ENCODE measurements around the gene RPUSD1. TPM values are rescaled to one million over a fixed set of nuclear protein-coding genes. Genes with fewer than 3 reads are reported as not detected.

RPUSD1 gene
- total and polyA plus RNA-seq, 12 donors, result 1.1 to 40.1 (median 20.4) TPM

- no peak for DNase-seq
- Histone ChIP-seq H3K4me1 (replicated peaks in 1 of 2) (peaks cover 0 to 5% of the 10 kb centered on the region in 2 donors), H3K27me3 (peaks cover 28% of the 10 kb centered on the region), H3K4me3 (peak overlapping the region in 1 of 4 donors; percentile 39), H3K9me3 (replicated peaks in 1 of 3) (no peaks in the 10 kb centered on the region), H3K27ac (no peak overlapping the region), H3K36me3 (replicated peaks in 1 of 2) (no peaks in the 10 kb centered on the region)
- TF ChIP-seq CTCF (IDR thresholded peaks at IDR 0.05) (no peak), POLR2A (IDR thresholded peaks at IDR 0.05) (no peak)
- WGBS, 4 donors, result 55 to 66% (median 60%) methylated on average over 22 of the region's 22 CpGs
- intact Hi-C loops (cut with DNase I), result loop anchor here (2.0 to 5.0 kb wide), 2 partner anchors 241 to 243 kb away; no protein-coding TSS in a partner anchor
Measured at GRCh38 chr16:813916-814412, 25.8 kb upstream of the RPUSD1 start.

GRCh38 chr16:813204-813915 is 25.2 kb upstream of the RPUSD1 start:
- Histone ChIP-seq H3K36me3 (replicated peaks in 1 of 2) (no peaks in the 10 kb centered on the region), H3K27me3 (peaks cover 28% of the 10 kb centered on the region), H3K9me3 (replicated peaks in 1 of 3) (no peaks in the 10 kb centered on the region), H3K4me1 (replicated peaks in 1 of 2) (peaks cover 0 to 5% of the 10 kb centered on the region in 2 donors), H3K4me3 (peak overlapping the region in 1 of 4 donors; percentile 39), H3K27ac (no peak overlapping the region)
- WGBS, 4 donors, result 1 to 19% (median 9%) methylated on average over 11 to 67 of the region's 67 CpGs
- DNase-seq, result peak in 5 of 7 donors; percentile 50 to 62 (median 57)
- intact Hi-C loops (cut with DNase I), result loop anchor here in 1 of 2 donors (5.0 kb wide), 1 partner anchor 244 kb away; no protein-coding TSS in a partner anchor
- TF ChIP-seq CTCF (IDR thresholded peaks at IDR 0.05) (peak in 5 of 6 experiments; percentile 42 to 82 (median 57)), POLR2A (IDR thresholded peaks at IDR 0.05) (no peak)

GRCh38 chr16:808085-808386 is 19.9 kb upstream of the RPUSD1 start:
- Histone ChIP-seq H3K36me3 (replicated peaks in 1 of 2) (no peaks in the 10 kb centered on the region), H3K27me3 (peaks cover 2% of the 10 kb centered on the region), H3K9me3 (replicated peaks in 1 of 3) (no peaks in the 10 kb centered on the region), H3K27ac (no peak overlapping the region), H3K4me1 (replicated peaks in 1 of 2) (peaks cover 0 to 9% of the 10 kb centered on the region in 2 donors), H3K4me3 (peak overlapping the region in 2 of 4 donors; percentile 79 to 82)
- intact Hi-C loops (cut with DNase I), result no loop called here
- no peak for DNase-seq
- WGBS, 4 donors, result 16 to 29% (median 23%) methylated on average over 8 to 19 of the region's 19 CpGs
- no peak for TF ChIP-seq POLR2A (IDR thresholded peaks at IDR 0.05)
- TF ChIP-seq CTCF (IDR thresholded peaks at IDR 0.05), result no peak

GRCh38 chr16:807347-808084 is 19.3 kb upstream of the RPUSD1 start:
- H3K27ac ChIP-seq, result peak overlapping the region in 4 of 5 donors; percentile 79 to 87 (median 85)
- WGBS, 4 donors, result 4 to 30% (median 22%) methylated on average over 14 to 80 of the region's 80 CpGs
- H3K9me3 ChIP-seq (replicated peaks in 1 of 3), result no peaks in the 10 kb centered on the region
- TF ChIP-seq CTCF (IDR thresholded peaks at IDR 0.05), result no peak
- peak; percentile 36 to 76 for TF ChIP-seq POLR2A (IDR thresholded peaks at IDR 0.05)
- peaks cover 2% of the 10 kb centered on the region for H3K27me3 ChIP-seq
- H3K4me1 ChIP-seq (replicated peaks in 1 of 2), result peaks cover 0 to 9% of the 10 kb centered on the region in 2 donors
- intact Hi-C loops (cut with DNase I), result no loop called here
- H3K36me3 ChIP-seq (replicated peaks in 1 of 2), result no peaks in the 10 kb centered on the region
- DNase-seq, result peak; percentile 92 to 96 (median 94)
- H3K4me3 ChIP-seq, result peak overlapping the region in 3 of 4 donors; percentile 33 to 82 (median 79)
